Sigmoid colon (tissue), 4 donors: ENCODE results near the gene SLC35B1.

Experiments used
- EP300 ChIP-seq, 4 donors: sonication (generic); formaldehyde crosslinking; IDR thresholded peaks; one replicate each; pipeline ENCODE4 v1.6.1; 2017; ENCODE audit warnings: antibody characterized with exemption in 4 of 4
- POLR2A ChIP-seq, 2 donors: fragments of 450-650 bp; IDR thresholded peaks; one replicate each; pipeline ENCODE4 v1.6.1; 2016; ENCODE audit warnings: antibody characterized with exemption in 2 of 2, mild to moderate bottlenecking in 2 of 2, moderate library complexity in 2 of 2
- POLR2AphosphoS5 ChIP-seq, 4 donors: sonication (generic); formaldehyde crosslinking; IDR thresholded peaks; one replicate each; pipeline ENCODE4 v1.6.1; 2017; ENCODE audit warnings: antibody characterized with exemption in 4 of 4
- TF ChIP-seq, protein P1 (sequence below), 4 experiments: fragments of 450-650 bp in 3 of 4; fragments of 200-600 bp in 1 of 4; IDR thresholded peaks; one replicate each; pipeline ENCODE4 v1.5.1; 2016 to 2019; ENCODE audit warnings: antibody characterized with exemption in 4 of 4, mild to moderate bottlenecking in 3 of 4, moderate library complexity in 2 of 4

DNA sequence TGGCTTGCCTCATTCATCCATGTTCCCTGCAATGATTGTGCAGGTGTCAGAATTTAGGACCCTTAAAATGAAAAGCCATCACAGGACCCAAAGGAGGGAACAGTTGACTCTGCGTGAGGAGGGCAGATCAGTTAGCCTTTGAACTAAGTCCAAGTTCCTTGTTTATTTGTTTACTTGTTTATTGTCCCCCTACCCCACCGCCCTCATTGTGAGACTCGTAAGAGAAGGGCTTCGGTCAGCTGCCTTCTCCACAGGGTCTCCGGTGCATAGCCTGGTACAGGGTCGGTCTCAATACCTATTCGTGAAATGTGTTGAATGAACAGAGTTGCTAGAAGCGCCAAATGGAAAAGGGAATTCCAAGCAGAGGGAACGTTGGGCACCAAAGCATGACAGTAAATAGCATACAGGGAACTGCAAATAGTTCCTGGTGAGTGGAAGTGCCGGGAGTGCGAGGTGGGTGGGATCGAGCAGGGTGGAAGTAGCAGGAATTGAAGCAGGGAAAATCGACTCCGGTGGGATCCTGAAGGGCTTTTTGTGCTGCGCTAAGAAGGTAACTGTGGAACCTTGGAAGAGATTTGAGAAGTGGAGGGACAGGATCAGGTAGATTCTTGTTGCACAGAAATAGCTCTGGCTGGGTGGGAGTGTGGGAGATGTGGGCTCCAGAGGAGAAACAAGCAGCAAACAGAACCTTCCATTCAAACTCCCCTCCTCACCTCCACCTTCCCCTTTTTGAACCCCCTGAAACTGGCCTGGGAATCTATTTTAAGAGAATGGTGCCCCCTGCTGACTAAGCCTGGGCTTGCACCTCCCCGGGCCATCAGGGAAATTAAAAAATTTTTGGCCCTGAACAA, 12.7 kb downstream of the SLC35B1 start:
- TF ChIP-seq EP300 (IDR thresholded peaks at IDR 0.05) (no peak), POLR2A (IDR thresholded peaks at IDR 0.05) (no peak), POLR2AphosphoS5 (IDR thresholded peaks at IDR 0.05) (no peak)
- TF ChIP-seq, protein P1, sequence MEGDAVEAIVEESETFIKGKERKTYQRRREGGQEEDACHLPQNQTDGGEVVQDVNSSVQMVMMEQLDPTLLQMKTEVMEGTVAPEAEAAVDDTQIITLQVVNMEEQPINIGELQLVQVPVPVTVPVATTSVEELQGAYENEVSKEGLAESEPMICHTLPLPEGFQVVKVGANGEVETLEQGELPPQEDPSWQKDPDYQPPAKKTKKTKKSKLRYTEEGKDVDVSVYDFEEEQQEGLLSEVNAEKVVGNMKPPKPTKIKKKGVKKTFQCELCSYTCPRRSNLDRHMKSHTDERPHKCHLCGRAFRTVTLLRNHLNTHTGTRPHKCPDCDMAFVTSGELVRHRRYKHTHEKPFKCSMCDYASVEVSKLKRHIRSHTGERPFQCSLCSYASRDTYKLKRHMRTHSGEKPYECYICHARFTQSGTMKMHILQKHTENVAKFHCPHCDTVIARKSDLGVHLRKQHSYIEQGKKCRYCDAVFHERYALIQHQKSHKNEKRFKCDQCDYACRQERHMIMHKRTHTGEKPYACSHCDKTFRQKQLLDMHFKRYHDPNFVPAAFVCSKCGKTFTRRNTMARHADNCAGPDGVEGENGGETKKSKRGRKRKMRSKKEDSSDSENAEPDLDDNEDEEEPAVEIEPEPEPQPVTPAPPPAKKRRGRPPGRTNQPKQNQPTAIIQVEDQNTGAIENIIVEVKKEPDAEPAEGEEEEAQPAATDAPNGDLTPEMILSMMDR (IDR thresholded peaks at IDR 0.05) = peak; percentile 90 to 98 (median 94)
